Sigmoid colon (tissue), 7 donors: ENCODE results near the gene RSL1D1. TPM values are rescaled to one million over a fixed set of nuclear protein-coding genes. Genes with fewer than 3 reads are reported as not detected.
"Not testable (repeated sequence)": the region's sequence is repeated elsewhere in the genome, so short reads cannot be mapped to it uniquely, and the experiment has no call there.

ENCODE experiments used
- DNase-seq: peaks from one replicate; pipeline ENCODE4 v3.0.0-alpha.2; 2019
- H3K27ac ChIP-seq, 4 donors: fragments of 200-600 bp; sonication (generic); one replicate each; pipeline ENCODE4 v1.5.1; 2016 to 2019; ENCODE audit warnings: mild to moderate bottlenecking in 1 of 4
- H3K27me3 ChIP-seq, 3 donors: fragments of 200-600 bp; sonication (generic); one replicate each; pipeline ENCODE4 v1.5.1; 2019; ENCODE audit warnings: mild to moderate bottlenecking in 1 of 3
- H3K36me3 ChIP-seq, 4 donors: fragments of 200-600 bp; sonication (generic); one replicate each; pipeline ENCODE4 v1.5.1; 2016 to 2019
- H3K4me1 ChIP-seq, 4 donors: fragments of 200-600 bp; sonication (generic); one replicate each; pipeline ENCODE4 v1.5.1; 2017 to 2019
- H3K4me3 ChIP-seq, 4 donors: fragments of 200-600 bp; sonication (generic); one replicate each; pipeline ENCODE4 v1.5.1; 2017 to 2019; ENCODE audit warnings: mild to moderate bottlenecking in 2 of 4, moderate library complexity in 1 of 4
- H3K9me3 ChIP-seq, 4 donors: fragments of 200-600 bp in 3 of 4; sonication (generic) in 3 of 4; one replicate each; pipeline versions ENCODE4 v1.5.1 to v1.6.1; 2013 to 2019
- EP300 ChIP-seq, 4 donors: sonication (generic); formaldehyde crosslinking; IDR thresholded peaks; one replicate each; pipeline ENCODE4 v1.6.1; 2017; ENCODE audit warnings: antibody characterized with exemption in 4 of 4
- POLR2A ChIP-seq, 2 donors: fragments of 450-650 bp; IDR thresholded peaks; one replicate each; pipeline ENCODE4 v1.6.1; 2016; ENCODE audit warnings: antibody characterized with exemption in 2 of 2, mild to moderate bottlenecking in 2 of 2, moderate library complexity in 2 of 2
- POLR2AphosphoS5 ChIP-seq, 4 donors: sonication (generic); formaldehyde crosslinking; IDR thresholded peaks; one replicate each; pipeline ENCODE4 v1.6.1; 2017; ENCODE audit warnings: antibody characterized with exemption in 4 of 4
- WGBS, 2 donors: extraction: QIAGEN DNeasy Blood & Tissue Kit; methylation state at CpG; one replicate each; pipeline ENCODE4 v1.1.7; 2013; 5-methylcytosine and 5-hydroxymethylcytosine counted together
- intact Hi-C: fragments of 100-400 bp; cut with DNase I; formaldehyde crosslinking; loops from one replicate; pipeline ENCODE4 v1.15.1; 2023
- polyA plus RNA-seq, 3 donors: library from polyadenylated mRNA; stranded (reverse); fragments of 200-250 nt; gene quantifications; one replicate each; pipeline ENCODE4 v1.2.3, GENCODE V29; 2013
- total RNA-seq, 4 donors: library from RNA; depleted of rRNA; stranded (reverse); fragments of >200 nt; gene quantifications; one replicate each; pipeline ENCODE4 v1.1.0, GENCODE V29; 2016
- TF ChIP-seq, protein P1 (sequence below), 4 experiments: fragments of 450-650 bp in 3 of 4; fragments of 200-600 bp in 1 of 4; IDR thresholded peaks; one replicate each; pipeline ENCODE4 v1.5.1; 2016 to 2019; ENCODE audit warnings: antibody characterized with exemption in 4 of 4, mild to moderate bottlenecking in 3 of 4, moderate library complexity in 2 of 4
- donor health status: healthy with polysubstance abuse.
- donor health status: Bipolar disorder and iron deficiency.
- donor health status: healthy.

RSL1D1 gene
- total and polyA plus RNA-seq, 7 donors: 36.5 to 177 (median 134) TPM

DNA sequence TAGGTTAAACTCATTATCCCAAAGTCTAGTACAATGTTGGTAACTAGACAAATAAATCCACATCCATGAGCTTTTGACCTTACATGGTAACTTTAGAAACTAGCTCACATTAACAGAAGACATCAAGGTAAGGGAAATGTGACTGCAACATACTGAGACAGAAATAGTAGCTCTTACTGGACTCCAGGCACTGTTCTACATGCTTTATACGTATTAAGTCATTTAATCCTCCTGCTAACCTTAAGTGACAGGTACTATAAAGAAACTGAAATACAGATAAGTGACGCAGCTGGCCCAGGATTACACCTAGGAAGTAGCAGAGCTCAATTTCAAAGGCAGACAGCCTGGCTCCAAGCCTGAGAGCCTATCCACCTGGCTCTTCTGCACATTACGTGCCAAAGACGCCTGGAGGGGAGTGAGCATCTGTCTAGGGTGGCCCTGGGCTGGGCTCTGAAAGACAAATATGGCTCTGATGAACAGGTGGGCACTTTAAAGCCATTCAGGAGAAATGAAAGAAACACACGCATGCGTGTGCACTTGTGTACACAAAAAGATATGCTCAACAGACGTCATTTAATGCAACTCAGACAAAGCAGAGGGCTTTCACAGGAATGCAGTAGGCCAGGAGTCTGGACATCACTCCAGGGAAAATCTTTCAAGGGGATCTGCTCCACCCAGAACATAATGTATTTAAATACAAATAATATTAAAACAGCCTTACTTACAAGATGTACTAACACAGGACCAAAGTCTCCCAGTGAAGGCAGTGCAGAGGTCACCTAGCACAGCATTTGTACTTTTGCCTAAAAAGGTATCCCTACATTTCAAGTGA is 58.7 kb downstream of the RSL1D1 start:
- no peaks in the 10 kb centered on the region for H3K36me3 ChIP-seq
- intact Hi-C loops: loop anchor here (10.0 kb wide), 3 partner anchors 118 to 828 kb away; no protein-coding TSS in a partner anchor
- 20 to 59% methylated on average over 7 of the region's 7 CpGs for WGBS, 2 donors
- H3K27me3 ChIP-seq: no peaks in the 10 kb centered on the region
- no peak overlapping the region for H3K4me3 ChIP-seq
- no peak for DNase-seq
- H3K4me1 ChIP-seq: peaks cover 0 to 53% (median 46%) of the 10 kb centered on the region in 4 donors
- H3K27ac ChIP-seq: peak overlapping the region; percentile 32 to 99 (median 98)
- peak in 1 of 4 donors; percentile 41 for TF ChIP-seq EP300 (IDR thresholded peaks at IDR 0.05)
- no peak for TF ChIP-seq POLR2A (IDR thresholded peaks at IDR 0.05)
- TF ChIP-seq, protein P1, sequence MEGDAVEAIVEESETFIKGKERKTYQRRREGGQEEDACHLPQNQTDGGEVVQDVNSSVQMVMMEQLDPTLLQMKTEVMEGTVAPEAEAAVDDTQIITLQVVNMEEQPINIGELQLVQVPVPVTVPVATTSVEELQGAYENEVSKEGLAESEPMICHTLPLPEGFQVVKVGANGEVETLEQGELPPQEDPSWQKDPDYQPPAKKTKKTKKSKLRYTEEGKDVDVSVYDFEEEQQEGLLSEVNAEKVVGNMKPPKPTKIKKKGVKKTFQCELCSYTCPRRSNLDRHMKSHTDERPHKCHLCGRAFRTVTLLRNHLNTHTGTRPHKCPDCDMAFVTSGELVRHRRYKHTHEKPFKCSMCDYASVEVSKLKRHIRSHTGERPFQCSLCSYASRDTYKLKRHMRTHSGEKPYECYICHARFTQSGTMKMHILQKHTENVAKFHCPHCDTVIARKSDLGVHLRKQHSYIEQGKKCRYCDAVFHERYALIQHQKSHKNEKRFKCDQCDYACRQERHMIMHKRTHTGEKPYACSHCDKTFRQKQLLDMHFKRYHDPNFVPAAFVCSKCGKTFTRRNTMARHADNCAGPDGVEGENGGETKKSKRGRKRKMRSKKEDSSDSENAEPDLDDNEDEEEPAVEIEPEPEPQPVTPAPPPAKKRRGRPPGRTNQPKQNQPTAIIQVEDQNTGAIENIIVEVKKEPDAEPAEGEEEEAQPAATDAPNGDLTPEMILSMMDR (IDR thresholded peaks at IDR 0.05): no peak
- H3K9me3 ChIP-seq: no peaks in the 10 kb centered on the region

DNA sequence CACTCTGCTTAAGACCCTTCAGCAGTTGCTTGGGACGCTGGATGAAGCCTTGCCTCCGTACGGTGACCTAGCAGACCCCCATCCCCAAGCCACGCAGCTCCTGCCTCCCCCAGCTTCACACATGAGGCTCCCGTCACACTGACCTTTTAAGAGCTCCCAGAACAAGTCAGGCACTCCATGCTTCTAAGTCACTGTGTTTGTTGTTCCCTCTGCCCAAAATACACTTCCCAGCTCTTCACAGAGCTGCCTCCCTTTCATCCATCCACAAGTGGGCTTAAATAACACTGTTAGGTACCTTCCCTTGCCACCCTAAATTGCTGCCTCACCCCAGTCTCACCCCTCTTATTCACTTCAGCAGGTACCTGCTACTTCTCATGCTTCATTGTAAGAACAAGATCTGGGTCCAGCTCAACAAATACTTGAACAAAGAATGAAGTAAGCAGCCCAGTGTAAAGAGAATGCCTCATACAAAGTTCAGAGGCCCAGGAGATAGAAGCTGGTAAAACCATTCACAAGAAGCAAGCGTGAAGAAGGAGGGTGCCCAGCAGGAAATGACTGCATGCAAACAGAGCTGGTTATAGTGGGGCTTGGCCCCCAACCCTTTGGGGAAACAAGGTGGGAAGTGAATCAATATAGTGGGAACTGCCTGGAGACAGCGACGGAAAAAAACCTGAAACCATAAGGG is 60.1 kb downstream of the RSL1D1 start:
- Histone ChIP-seq H3K4me1 (peaks cover 0 to 56% (median 46%) of the 10 kb centered on the region in 4 donors), H3K9me3 (no peaks in the 10 kb centered on the region), H3K27ac (peak overlapping the region in 3 of 4 donors; percentile 96 to 99 (median 99)), H3K4me3 (no peak overlapping the region), H3K36me3 (no peaks in the 10 kb centered on the region), H3K27me3 (no peaks in the 10 kb centered on the region)
- no peak for DNase-seq
- intact Hi-C loops: loop anchor here (10.0 kb wide), 3 partner anchors 116 to 826 kb away; no protein-coding TSS in a partner anchor
- 84 to 88% methylated on average over 8 of the region's 8 CpGs for WGBS, 2 donors
- no peak for TF ChIP-seq POLR2A (IDR thresholded peaks at IDR 0.05)
- TF ChIP-seq EP300 (IDR thresholded peaks at IDR 0.05): no peak
- no peak for TF ChIP-seq POLR2AphosphoS5 (IDR thresholded peaks at IDR 0.05)
- TF ChIP-seq, protein P1 (IDR thresholded peaks at IDR 0.05): no peak

DNA sequence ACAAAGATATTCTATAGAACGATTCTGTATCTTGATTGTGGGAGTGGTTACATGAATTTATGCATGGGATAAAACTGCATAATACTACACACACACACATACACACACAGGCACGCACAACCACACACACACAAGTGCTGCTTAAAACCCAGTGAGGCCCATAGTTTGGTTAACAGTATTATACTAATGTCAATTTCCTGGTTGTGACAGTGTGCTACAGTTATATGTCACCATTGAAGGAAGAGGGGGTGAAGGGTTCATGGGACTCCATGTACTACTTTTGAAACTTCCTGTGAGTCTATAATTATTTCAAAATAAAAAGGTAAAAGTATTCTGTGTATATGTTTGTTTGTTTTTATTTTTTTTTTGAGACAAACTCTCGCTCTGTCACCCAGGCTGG is 62.4 kb downstream of the RSL1D1 start:
- TF ChIP-seq, protein P1 (IDR thresholded peaks at IDR 0.05): no peak
- TF ChIP-seq EP300 (IDR thresholded peaks at IDR 0.05): no peak
- TF ChIP-seq POLR2A (IDR thresholded peaks at IDR 0.05): no peak
- TF ChIP-seq POLR2AphosphoS5 (IDR thresholded peaks at IDR 0.05): no peak
- 84 to 87% methylated on average over 3 of the region's 3 CpGs for WGBS, 2 donors
- Histone ChIP-seq H3K9me3 (no peaks in the 10 kb centered on the region), H3K27me3 (no peaks in the 10 kb centered on the region), H3K27ac (no peak overlapping the region), H3K4me3 (no peak overlapping the region), H3K36me3 (no peaks in the 10 kb centered on the region), H3K4me1 (peaks cover 0 to 46% (median 33%) of the 10 kb centered on the region in 4 donors)
- intact Hi-C loops: no loop called here
- no peak for DNase-seq

DNA sequence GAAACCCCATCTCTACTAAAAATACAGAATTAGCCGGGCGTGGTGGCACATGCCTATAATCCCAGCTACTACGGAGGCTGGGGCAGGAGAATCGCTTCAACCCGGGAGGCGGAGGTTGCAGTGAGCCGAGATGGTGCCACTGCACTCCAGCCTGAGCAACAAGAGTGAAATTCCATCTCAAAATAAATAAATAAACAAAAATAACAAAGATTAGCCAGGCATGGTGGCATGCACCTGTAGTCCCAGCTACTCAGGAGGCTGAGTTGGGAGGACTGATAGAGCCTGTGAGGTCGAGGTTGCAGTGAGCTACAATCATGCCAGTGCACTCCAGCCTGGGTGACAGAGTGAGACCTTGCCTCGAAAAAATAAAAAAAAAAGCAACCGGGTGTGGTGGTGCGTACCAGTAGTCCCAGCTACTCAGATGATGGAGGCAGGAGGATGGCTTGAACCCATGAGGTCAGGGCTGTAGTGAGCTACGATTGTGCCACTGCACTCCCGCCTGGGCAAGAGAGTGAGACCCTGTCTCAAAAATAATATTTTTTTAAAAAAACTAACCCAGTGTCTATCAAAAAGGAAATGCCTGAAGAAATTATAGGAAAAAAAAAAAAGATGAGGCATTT is 66.3 kb downstream of the RSL1D1 start:
- H3K4me3 ChIP-seq, intact Hi-C loops, DNase-seq, H3K36me3 ChIP-seq, H3K9me3 ChIP-seq, H3K27me3 ChIP-seq: not testable (repeated sequence)
- peaks cover 0 to 51% (median 41%) of the 10 kb centered on the region in 4 donors for H3K4me1 ChIP-seq
- 80 to 83% methylated on average over 13 of the region's 13 CpGs for WGBS, 2 donors
- peak overlapping the region in 2 of 4 donors; percentile 80 to 85 for H3K27ac ChIP-seq

DNA sequence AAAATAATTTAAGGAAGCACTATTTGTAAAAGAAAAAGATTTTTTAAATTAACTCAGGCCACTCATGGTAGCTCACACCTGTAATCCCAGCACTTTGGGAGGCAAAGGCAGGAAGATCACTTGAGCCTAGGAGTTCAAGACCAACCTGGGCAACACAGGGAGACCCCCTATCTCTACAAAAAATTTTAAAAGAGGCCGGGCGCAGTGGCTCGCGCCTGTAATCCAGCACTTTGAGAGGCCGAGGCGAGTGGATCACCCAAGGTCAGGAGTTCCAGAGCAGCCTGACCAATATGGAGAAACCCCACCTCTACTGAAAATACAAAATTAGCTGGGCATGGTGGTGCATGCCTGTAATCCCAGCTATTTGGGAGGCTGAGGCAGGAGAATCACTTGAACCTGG is 67.0 kb downstream of the RSL1D1 start:
- H3K36me3 ChIP-seq, DNase-seq, H3K4me3 ChIP-seq, H3K9me3 ChIP-seq, intact Hi-C loops, H3K27me3 ChIP-seq: not testable (repeated sequence)
- peaks cover 0 to 51% (median 41%) of the 10 kb centered on the region in 4 donors for H3K4me1 ChIP-seq
- peak overlapping the region; percentile 77 to 85 (median 82) for H3K27ac ChIP-seq
- WGBS, 2 donors: 95% methylated on average over 6 of the region's 6 CpGs
